ENCODE results near the gene SLC36A4. TPM values are rescaled to one million over a fixed set of nuclear protein-coding genes. Genes with fewer than 3 reads are reported as not detected.
"Not testable (repeated sequence)": the region's sequence is repeated elsewhere in the genome, so short reads cannot be mapped to it uniquely, and the experiment has no call there.

Gene SLC36A4
- total RNA-seq, 5 donors from 2014 or later (not counting 1 experiment from before 2014, with no cell fraction given): 13.3 to 21.8 (median 14.6) TPM

- H3K4me3 ChIP-seq (ENCODE audit: control insufficient read depth in 1 of 2, extremely low read depth in 1 of 2, low read length in 1 of 2): no peak overlapping the region
- POLR2A ChIA-PET: no interaction called here
- no peaks in the 10 kb centered on the region for H3K4me1 ChIP-seq (ENCODE audit: control insufficient read depth in 1 of 2, extremely low read depth in 1 of 2, insufficient read depth in 2 of 2, low read length in 2 of 2)
- no peaks in the 10 kb centered on the region for H3K36me3 ChIP-seq (ENCODE audit: control insufficient read depth in 2 of 2, extremely low read depth in 1 of 2, insufficient read depth in 1 of 2, low read length in 1 of 2)
- no peaks in the 10 kb centered on the region for H3K9me3 Mint-ChIP-seq
- no peaks in the 10 kb centered on the region for H3K36me3 Mint-ChIP-seq
- CTCF ChIA-PET: no interaction called here
- H3K27me3 Mint-ChIP-seq: peaks cover 9 to 19% of the 10 kb centered on the region in 2 donors
- H3K27ac Mint-ChIP-seq: no peak overlapping the region
- H3K4me1 Mint-ChIP-seq: no peaks in the 10 kb centered on the region
- no peak overlapping the region for H3K4me3 Mint-ChIP-seq
- ATAC-seq (replicated peaks in 1 of 4) (no peak), DNase-seq (no peak)
- H3K27me3 ChIP-seq (replicated peaks in 1 of 2; ENCODE audit: control insufficient read depth in 2 of 2, extremely low read depth in 1 of 2, insufficient read depth in 2 of 2, low read length in 1 of 2): peaks cover 2 to 4% of the 10 kb centered on the region in 2 experiments
- no peak overlapping the region for H3K27ac ChIP-seq (ENCODE audit: low read length)
- no peaks in the 10 kb centered on the region for H3K9me3 ChIP-seq
Observed at GRCh38 chr11:93118276-93118675, 79.5 kb downstream of the SLC36A4 start.

DNA sequence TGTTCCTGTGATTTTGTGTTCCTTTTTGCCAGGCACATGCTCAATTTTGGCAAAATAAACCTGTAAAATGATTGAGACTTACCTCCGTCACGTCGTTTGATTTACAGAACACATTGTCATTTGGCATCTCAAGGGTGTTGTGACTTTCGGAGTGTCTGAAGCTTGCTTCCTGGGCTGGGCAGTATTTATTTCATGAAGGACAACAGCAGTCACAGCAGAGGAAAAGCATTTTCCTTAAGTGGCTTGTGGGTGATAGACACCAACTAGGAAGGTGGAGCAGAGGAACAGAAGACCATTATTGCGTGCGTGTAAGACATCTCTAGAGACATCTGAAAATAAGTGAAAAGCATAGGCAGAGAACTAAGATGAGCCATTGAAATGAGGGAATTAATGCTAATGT, 80.2 kb downstream of the SLC36A4 start:
- ATAC-seq (replicated peaks in 1 of 4): no peak
- no peak overlapping the region for H3K4me3 ChIP-seq (ENCODE audit: control insufficient read depth in 1 of 2, extremely low read depth in 1 of 2, low read length in 1 of 2)
- H3K27ac ChIP-seq (ENCODE audit: low read length): no peak overlapping the region
- no peak overlapping the region for H3K27ac Mint-ChIP-seq
- peaks cover 13 to 21% of the 10 kb centered on the region in 2 donors for H3K27me3 Mint-ChIP-seq
- no peaks in the 10 kb centered on the region for H3K36me3 ChIP-seq (ENCODE audit: control insufficient read depth in 2 of 2, extremely low read depth in 1 of 2, insufficient read depth in 1 of 2, low read length in 1 of 2)
- H3K9me3 Mint-ChIP-seq: no peaks in the 10 kb centered on the region
- no peak overlapping the region for H3K4me3 Mint-ChIP-seq
- no peaks in the 10 kb centered on the region for H3K36me3 Mint-ChIP-seq
- no peaks in the 10 kb centered on the region for H3K4me1 ChIP-seq (ENCODE audit: control insufficient read depth in 1 of 2, extremely low read depth in 1 of 2, insufficient read depth in 2 of 2, low read length in 2 of 2)
- WGBS (ENCODE audit: insufficient coverage): 50% methylated on average over 5 of the region's 6 CpGs
- peaks cover 2 to 5% of the 10 kb centered on the region in 2 experiments for H3K27me3 ChIP-seq (replicated peaks in 1 of 2; ENCODE audit: control insufficient read depth in 2 of 2, extremely low read depth in 1 of 2, insufficient read depth in 2 of 2, low read length in 1 of 2)
- no peak for DNase-seq
- ChIA-PET CTCF (no interaction called here), POLR2A (no interaction called here)
- H3K4me1 Mint-ChIP-seq: no peaks in the 10 kb centered on the region
- H3K9me3 ChIP-seq: no peaks in the 10 kb centered on the region

GRCh38 chr11:93116641-93117441, 81.0 kb downstream of the SLC36A4 start:
- POLR2A ChIA-PET: no interaction called here
- H3K4me1 Mint-ChIP-seq: no peaks in the 10 kb centered on the region
- H3K36me3 Mint-ChIP-seq: no peaks in the 10 kb centered on the region
- H3K4me3 Mint-ChIP-seq: no peak overlapping the region
- no peaks in the 10 kb centered on the region for H3K36me3 ChIP-seq (ENCODE audit: control insufficient read depth in 2 of 2, extremely low read depth in 1 of 2, insufficient read depth in 1 of 2, low read length in 1 of 2)
- H3K27me3 Mint-ChIP-seq: peaks cover 16 to 25% of the 10 kb centered on the region in 2 donors
- CTCF ChIA-PET: no interaction called here
- 80% methylated on average over 1 of the region's 6 CpGs for WGBS (ENCODE audit: insufficient coverage)
- no peaks in the 10 kb centered on the region for H3K9me3 ChIP-seq
- H3K27ac Mint-ChIP-seq: no peak overlapping the region
- H3K9me3 Mint-ChIP-seq: no peaks in the 10 kb centered on the region
- no peaks in the 10 kb centered on the region for H3K4me1 ChIP-seq (ENCODE audit: control insufficient read depth in 1 of 2, extremely low read depth in 1 of 2, insufficient read depth in 2 of 2, low read length in 2 of 2)
- H3K27me3 ChIP-seq (replicated peaks in 1 of 2; ENCODE audit: control insufficient read depth in 2 of 2, extremely low read depth in 1 of 2, insufficient read depth in 2 of 2, low read length in 1 of 2): peaks cover 2 to 6% of the 10 kb centered on the region in 2 experiments
- H3K27ac ChIP-seq (ENCODE audit: low read length): no peak overlapping the region
- H3K4me3 ChIP-seq (ENCODE audit: control insufficient read depth in 1 of 2, extremely low read depth in 1 of 2, low read length in 1 of 2): no peak overlapping the region
- DNase-seq (no peak), ATAC-seq (replicated peaks in 1 of 4) (no peak)

GRCh38 chr11:93114304-93114703, 83.5 kb downstream of the SLC36A4 start:
- Histone ChIP-seq H3K27me3 (replicated peaks in 1 of 2; ENCODE audit: control insufficient read depth in 2 of 2, extremely low read depth in 1 of 2, insufficient read depth in 2 of 2, low read length in 1 of 2) (peaks cover 2 to 10% of the 10 kb centered on the region in 2 experiments), H3K4me1 (ENCODE audit: control insufficient read depth in 1 of 2, extremely low read depth in 1 of 2, insufficient read depth in 2 of 2, low read length in 2 of 2) (no peaks in the 10 kb centered on the region), H3K4me3 (ENCODE audit: control insufficient read depth in 1 of 2, extremely low read depth in 1 of 2, low read length in 1 of 2) (no peak overlapping the region), H3K9me3 (no peaks in the 10 kb centered on the region), H3K27ac (ENCODE audit: low read length) (no peak overlapping the region), H3K36me3 (ENCODE audit: control insufficient read depth in 2 of 2, extremely low read depth in 1 of 2, insufficient read depth in 1 of 2, low read length in 1 of 2) (no peaks in the 10 kb centered on the region)
- Mint-ChIP-seq H3K4me3 (no peak overlapping the region), H3K27ac (no peak overlapping the region), H3K27me3 (peaks cover 16 to 35% of the 10 kb centered on the region in 2 donors), H3K4me1 (no peaks in the 10 kb centered on the region), H3K36me3 (no peaks in the 10 kb centered on the region), H3K9me3 (peaks cover 0 to 5% (median 0%) of the 10 kb centered on the region in 3 donors)
- ChIA-PET POLR2A (no interaction called here), CTCF (interaction anchor here in 1 of 2 donors (0.5 kb wide), 1 partner anchor 1057 kb away, joined by 3 read pairs; no protein-coding TSS in a partner anchor)
- no CpG with 5 or more reads among the region's 4 CpGs for WGBS (ENCODE audit: insufficient coverage)
- ATAC-seq (replicated peaks in 1 of 4) (no peak), DNase-seq (no peak)

DNA sequence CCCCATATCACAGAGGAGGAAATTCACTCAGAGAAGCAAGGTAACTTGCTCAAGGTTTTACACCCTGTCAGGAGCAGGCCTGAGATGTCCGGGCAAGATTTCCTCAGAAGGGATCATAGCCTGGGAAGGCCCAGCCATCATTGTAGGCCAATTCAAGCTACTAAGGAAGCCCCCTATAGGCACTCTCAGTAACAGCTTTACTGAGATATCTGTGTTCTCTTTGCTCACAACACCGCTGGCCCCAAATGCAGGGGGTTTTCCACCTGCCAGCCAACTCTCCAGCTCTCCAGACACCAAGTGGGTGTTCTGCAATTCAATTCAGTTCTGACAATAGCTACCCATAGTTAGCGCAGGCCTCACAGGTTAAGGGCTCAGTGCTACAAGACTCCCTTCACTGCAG, 84.0 kb downstream of the SLC36A4 start:
- H3K36me3 Mint-ChIP-seq: no peaks in the 10 kb centered on the region
- Histone ChIP-seq H3K4me1 (ENCODE audit: control insufficient read depth in 1 of 2, extremely low read depth in 1 of 2, insufficient read depth in 2 of 2, low read length in 2 of 2) (no peaks in the 10 kb centered on the region), H3K36me3 (ENCODE audit: control insufficient read depth in 2 of 2, extremely low read depth in 1 of 2, insufficient read depth in 1 of 2, low read length in 1 of 2) (no peaks in the 10 kb centered on the region), H3K27me3 (replicated peaks in 1 of 2; ENCODE audit: control insufficient read depth in 2 of 2, extremely low read depth in 1 of 2, insufficient read depth in 2 of 2, low read length in 1 of 2) (peaks cover 2 to 10% of the 10 kb centered on the region in 2 experiments), H3K4me3 (ENCODE audit: control insufficient read depth in 1 of 2, extremely low read depth in 1 of 2, low read length in 1 of 2) (no peak overlapping the region), H3K9me3 (no peaks in the 10 kb centered on the region), H3K27ac (ENCODE audit: low read length) (no peak overlapping the region)
- WGBS (ENCODE audit: insufficient coverage): 72% methylated on average over 3 of the region's 3 CpGs
- H3K4me3 Mint-ChIP-seq: no peak overlapping the region
- peaks cover 0 to 5% (median 0%) of the 10 kb centered on the region in 3 donors for H3K9me3 Mint-ChIP-seq
- CTCF ChIA-PET: no interaction called here
- no peak for DNase-seq
- no peak overlapping the region for H3K27ac Mint-ChIP-seq
- no peak for ATAC-seq (replicated peaks in 1 of 4)
- no peaks in the 10 kb centered on the region for H3K4me1 Mint-ChIP-seq
- POLR2A ChIA-PET: no interaction called here
- H3K27me3 Mint-ChIP-seq: peaks cover 16 to 32% of the 10 kb centered on the region in 2 donors

GRCh38 chr11:93111147-93111546, 86.6 kb downstream of the SLC36A4 start:
- H3K4me1 ChIP-seq (ENCODE audit: control insufficient read depth in 1 of 2, extremely low read depth in 1 of 2, insufficient read depth in 2 of 2, low read length in 2 of 2); H3K4me1 Mint-ChIP-seq; H3K4me3 Mint-ChIP-seq; H3K36me3 ChIP-seq (ENCODE audit: control insufficient read depth in 2 of 2, extremely low read depth in 1 of 2, insufficient read depth in 1 of 2, low read length in 1 of 2); H3K27ac Mint-ChIP-seq; H3K27ac ChIP-seq (ENCODE audit: low read length); DNase-seq; CTCF ChIA-PET; H3K27me3 ChIP-seq (replicated peaks in 1 of 2; ENCODE audit: control insufficient read depth in 2 of 2, extremely low read depth in 1 of 2, insufficient read depth in 2 of 2, low read length in 1 of 2); H3K9me3 Mint-ChIP-seq; POLR2A ChIA-PET; H3K36me3 Mint-ChIP-seq; H3K9me3 ChIP-seq; ATAC-seq (replicated peaks in 1 of 4); H3K4me3 ChIP-seq (ENCODE audit: control insufficient read depth in 1 of 2, extremely low read depth in 1 of 2, low read length in 1 of 2): not testable (repeated sequence)
- peaks cover 9 to 20% of the 10 kb centered on the region in 2 donors for H3K27me3 Mint-ChIP-seq
